SK-N-SH (cell line): ENCODE results near the gene DIAPH2.

Source experiments
- CHD2 ChIP-seq: fragments of 150-350 bp; IDR thresholded peaks from 2 replicates; pipeline ENCODE4 v1.6.1; 2018; ENCODE audit warnings: low read length; ENCODE audit not compliant: partially characterized antibody
- CTCF ChIP-seq: fragments of 200-600 bp; sonication (generic); IDR thresholded peaks from 2 replicates; pipeline ENCODE4 v1.6.1; 2017; ENCODE audit warnings: antibody characterized with exemption, mild to moderate bottlenecking, moderate library complexity
- EP300 ChIP-seq, 2 experiments: IDR thresholded peaks; 2 replicates each; pipeline versions ENCODE4 v1.4.0 to v1.6.1; 2012; ENCODE audit warnings: borderline replicate concordance in 1 of 2, low read depth in 1 of 2, low read length in 1 of 2
- POLR2AphosphoS5 ChIP-seq: IDR thresholded peaks from 2 replicates; pipeline ENCODE4 v1.6.1; 2012; ENCODE audit warnings: low read depth, low read length
- SIN3A ChIP-seq: IDR thresholded peaks from 2 replicates; pipeline ENCODE4 v1.6.1; 2012; ENCODE audit warnings: low read depth, mild to moderate bottlenecking, low read length, moderate library complexity, borderline replicate concordance
- TAF1 ChIP-seq: IDR thresholded peaks from 2 replicates; pipeline ENCODE4 v1.6.1; 2012; ENCODE audit warnings: low read depth, mild to moderate bottlenecking, low read length, moderate library complexity, borderline replicate concordance
- ZBTB33 ChIP-seq: IDR thresholded peaks from 2 replicates; pipeline ENCODE4 v1.4.0; 2012; ENCODE audit warnings: low read depth, borderline replicate concordance

GRCh38 chrX:97619499-97619898 is 934.9 kb downstream of the DIAPH2 start:
- TF ChIP-seq SIN3A (no peak), EP300 (IDR thresholded peaks at IDR 0.05; ENCODE audit: borderline replicate concordance in 1 of 2, low read depth in 1 of 2, low read length in 1 of 2) (no peak), CTCF (no peak), CHD2 (no peak), POLR2AphosphoS5 (no peak), ZBTB33 (no peak), TAF1 (no peak)
